ENCODE results near the gene BARHL2. TPM values are rescaled to one million over a fixed set of nuclear protein-coding genes. Genes with fewer than 3 reads are reported as not detected.

BARHL2 gene
- not detected in 5 replicates for total RNA-seq (2022; extraction: Qiagen RNA extraction; ENCODE audit: low read depth)

GRCh38 chr1:90716552-90717355, at the start of gene BARHL2:
Gene BARHL2, minus strand, starts transcription at chr1:90717302. Its CDS starts 107 bp downstream, at chr1:90717195.

Measured in A549 treated with ZK216348 at 1 μM for 4 hours (cell line).